Body of pancreas (tissue), 4 donors: ENCODE results near the gene LDLRAD3.

Experiments
- CTCF ChIP-seq, 7 experiments: fragments of 450-650 bp in 4 of 7; fragments of 200-600 bp in 3 of 7; sonication (generic) in 3 of 7; IDR thresholded peaks; one replicate each; pipeline ENCODE4 v1.5.1; 2016 to 2019; ENCODE audit warnings: antibody characterized with exemption in 7 of 7
- POLR2A ChIP-seq, 3 donors: fragments of 450-650 bp; IDR thresholded peaks; one replicate each; pipeline ENCODE4 v1.6.1; 2016; ENCODE audit warnings: antibody characterized with exemption in 3 of 3, mild to moderate bottlenecking in 2 of 3

- no peak for TF ChIP-seq CTCF (IDR thresholded peaks at IDR 0.05)
- TF ChIP-seq POLR2A (IDR thresholded peaks at IDR 0.05): no peak
Observed at GRCh38 chr11:36146437-36146836, 202.6 kb downstream of the LDLRAD3 start.
